Cardiac fibroblast (primary cell): Measurements from ENCODE around the gene SELL.

Source experiments
- DNase-seq, 2 donors: peaks; one replicate each; pipeline versions ENCODE4 v3.0.0 to v3.0.0-alpha.2; 2010; ENCODE audit warnings: low read depth in 2 of 2
- H3K4me3 ChIP-seq, 2 donors: replicated peaks in 1 of 2; 1 replicate in 1 of 2; 2 replicates in 1 of 2; pipeline ENCODE4 v1.5.1; 2011; ENCODE audit warnings: low read depth in 2 of 2, low read length in 2 of 2, mild to moderate bottlenecking in 2 of 2, moderate library complexity in 1 of 2
- CTCF ChIP-seq: IDR thresholded peaks from one replicate; pipeline ENCODE4 v1.5.1; 2011; ENCODE audit warnings: low read depth, mild to moderate bottlenecking, low read length, inconsistent platforms

SELL gene

GRCh38 chr1:169741666-169742394 lies 30.4 kb upstream of the SELL start:
- no peak for TF ChIP-seq CTCF
- H3K4me3 ChIP-seq, result no peak overlapping the region
- DNase-seq, result peak; percentile 57 to 61

GRCh38 chr1:169739980-169740379 lies 28.6 kb upstream of the SELL start:
- no peak for TF ChIP-seq CTCF
- peak; percentile 36 to 78 for DNase-seq
- H3K4me3 ChIP-seq, result no peak overlapping the region

- no peak for TF ChIP-seq CTCF
- H3K4me3 ChIP-seq, result no peak within 1 kb of the TSS
- no peak for DNase-seq
Measured at GRCh38 chr1:169733924-169734323, 22.5 kb upstream of the SELL start, which contains the start of gene SELE. Gene SELE (minus strand): TSS chr1:169734079. CDS start chr1:169733612, 467 bp downstream.

GRCh38 chr1:169731446-169731845 lies 20.0 kb upstream of the SELL start:
- no peak for TF ChIP-seq CTCF
- DNase-seq, result no peak

GRCh38 chr1:169729991-169730390 lies 18.6 kb upstream of the SELL start:
- TF ChIP-seq CTCF, result no peak

More at GRCh38 chr1:169731446-169731845, 20.0 kb upstream of the SELL start:
- no peak overlapping the region for H3K4me3 ChIP-seq

GRCh38 chr1:169727307-169727706 lies 15.9 kb upstream of the SELL start:
- TF ChIP-seq CTCF, result no peak
- no peak for DNase-seq

More at GRCh38 chr1:169729991-169730390, 18.6 kb upstream of the SELL start:
- DNase-seq, result no peak
- H3K4me3 ChIP-seq, result no peak overlapping the region

More at GRCh38 chr1:169727307-169727706, 15.9 kb upstream of the SELL start:
- no peak overlapping the region for H3K4me3 ChIP-seq
